ENCODE data around the gene GLO1. TPM values are rescaled to one million over a fixed set of nuclear protein-coding genes. Genes with fewer than 3 reads are reported as not detected.

The GLO1 gene
- polyA plus RNA-seq, 1 donor (not counting 4 experiments of a cell fraction or from before 2014, with no cell fraction given), result 301 TPM

DNA sequence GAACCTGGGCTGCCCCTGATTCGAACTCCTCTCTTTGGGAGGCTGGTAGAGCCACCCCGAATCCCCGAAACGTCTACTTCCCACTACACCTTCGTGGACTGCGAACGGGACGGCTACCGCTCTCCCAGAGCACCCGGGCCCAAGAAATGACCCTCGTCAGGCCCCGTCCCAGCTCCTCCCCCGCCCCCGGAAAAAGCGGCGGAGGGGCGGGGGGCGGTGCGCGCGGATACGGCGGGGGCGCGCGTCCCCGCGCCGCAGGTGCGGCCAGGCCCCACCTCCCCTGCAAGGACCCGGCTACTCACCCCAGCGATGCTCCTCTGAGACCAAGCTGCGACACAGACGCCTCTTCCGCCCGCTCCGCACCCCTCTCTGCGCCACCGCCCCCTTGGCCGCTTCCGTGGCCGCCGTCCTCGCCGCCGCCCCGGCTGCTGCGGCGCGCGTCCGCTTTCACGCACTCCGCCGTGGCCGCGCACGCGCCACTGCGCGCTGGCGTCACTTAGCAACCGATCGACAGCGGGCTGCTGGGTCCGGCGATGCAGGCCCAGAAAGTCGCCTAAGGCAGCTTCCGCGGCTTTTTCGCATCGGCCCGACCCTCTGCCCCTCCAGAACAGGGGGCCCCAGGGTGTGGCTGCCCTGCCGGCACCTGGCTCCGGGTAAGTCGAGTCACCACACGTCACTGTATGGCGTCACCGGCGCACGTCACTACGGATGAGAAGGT lies 63.3 kb downstream of the GLO1 start, which contains the start of gene BTBD9:
Gene BTBD9 (minus strand): TSS at position 432 of the 718 bp plus-strand sequence.
- Histone ChIP-seq H3K9me1 (ENCODE audit: control insufficient read depth, extremely low read depth, insufficient read depth, low read length) (no peaks in the 10 kb centered on the region), H4K20me1 (ENCODE audit: control insufficient read depth, extremely low read depth, insufficient read depth, low read length) (no peaks in the 10 kb centered on the region), H3K4me1 (ENCODE audit: control insufficient read depth, extremely low read depth, insufficient read depth, low read length) (peaks cover 11% of the 10 kb centered on the region), H3K27ac (ENCODE audit: control insufficient read depth, insufficient read depth, low read length) (peak within 1 kb of the TSS; percentile 74), H3K4me2 (ENCODE audit: control insufficient read depth, extremely low read depth, insufficient read depth, low read depth, low read length) (peak within 1 kb of the TSS; percentile 86), H3K36me3 (ENCODE audit: control insufficient read depth in 2 of 2, extremely low read depth in 1 of 2, insufficient read depth in 2 of 2, low read length in 2 of 2) (no peaks in the 10 kb centered on the region), H3K9me3 (ENCODE audit: control insufficient read depth, low read depth, low read length) (no peaks in the 10 kb centered on the region), H3K4me3 (ENCODE audit: control insufficient read depth in 2 of 3, extremely low read depth in 1 of 3, insufficient read depth in 2 of 3, low read depth in 1 of 3, low read length in 3 of 3) (peak within 1 kb of the TSS; percentile 79 to 89 (median 86)), H3K9ac (ENCODE audit: control insufficient read depth, extremely low read depth, insufficient read depth, low read length) (peak within 1 kb of the TSS; percentile 79), H2AFZ (ENCODE audit: control insufficient read depth, low read length) (peak within 1 kb of the TSS; percentile 95), H3K27me3 (ENCODE audit: control insufficient read depth, extremely low read depth, insufficient read depth, low read length) (no peaks in the 10 kb centered on the region), H3K79me2 (ENCODE audit: control insufficient read depth, insufficient read depth, low read length) (no peaks in the 10 kb centered on the region)
- DNase-seq (ENCODE audit: low read depth, low spot score), result no peak
- dilution Hi-C loops (cut with MboI; ENCODE audit: extremely low pct_ligation_motif_present, low sequenced_read_pairs), result no loop called here
- FAIRE-seq, result no peak
- TF ChIP-seq EZH2 (IDR thresholded peaks at IDR 0.05; ENCODE audit: low read length) (no peak), CTCF (optimal IDR thresholded peaks at IDR 0.05 in 1 of 3, IDR thresholded peaks at IDR 0.05 in 1 of 3, conservative IDR thresholded peaks at IDR 0.05 in 1 of 3; ENCODE audit: extremely low read depth in 1 of 3, insufficient read depth in 2 of 3, low read length in 3 of 3) (no peak)

DNA sequence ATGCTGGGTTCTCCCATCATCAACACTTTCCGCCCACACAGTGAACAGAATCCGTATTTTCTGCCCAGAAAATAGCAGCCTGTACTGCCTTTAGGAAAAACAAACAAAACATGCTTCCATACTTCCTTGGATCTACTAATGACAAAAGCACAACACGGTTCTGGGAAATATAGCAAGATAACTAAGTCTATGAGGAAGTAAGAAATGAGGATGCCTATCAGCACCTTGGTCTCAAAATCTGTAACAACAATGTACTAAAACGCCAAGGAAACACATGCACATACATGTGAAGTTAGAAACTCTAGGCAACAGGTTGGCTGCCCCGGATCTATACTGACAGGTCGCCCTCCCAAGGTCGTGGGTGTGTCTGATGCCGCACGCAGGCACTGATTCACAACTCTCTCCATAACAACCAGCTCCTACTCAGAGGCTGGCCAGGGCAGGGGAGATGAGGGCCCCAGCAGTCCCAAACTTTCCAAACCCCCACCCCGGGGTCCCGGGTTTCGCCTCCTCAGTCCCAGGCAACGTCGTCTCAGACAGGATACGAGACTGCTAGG lies 63.9 kb downstream of the GLO1 start:
- Histone ChIP-seq H3K4me1 (ENCODE audit: control insufficient read depth, extremely low read depth, insufficient read depth, low read length) (peaks cover 11% of the 10 kb centered on the region), H3K9me1 (ENCODE audit: control insufficient read depth, extremely low read depth, insufficient read depth, low read length) (no peaks in the 10 kb centered on the region), H3K27ac (ENCODE audit: control insufficient read depth, insufficient read depth, low read length) (peak overlapping the region; percentile 58), H3K27me3 (ENCODE audit: control insufficient read depth, extremely low read depth, insufficient read depth, low read length) (no peaks in the 10 kb centered on the region), H3K4me2 (ENCODE audit: control insufficient read depth, extremely low read depth, insufficient read depth, low read depth, low read length) (peak overlapping the region; percentile 86), H3K9ac (ENCODE audit: control insufficient read depth, extremely low read depth, insufficient read depth, low read length) (peak overlapping the region; percentile 79), H3K4me3 (ENCODE audit: control insufficient read depth in 2 of 3, extremely low read depth in 1 of 3, insufficient read depth in 2 of 3, low read depth in 1 of 3, low read length in 3 of 3) (peak overlapping the region; percentile 79 to 89 (median 86)), H2AFZ (ENCODE audit: control insufficient read depth, low read length) (peak overlapping the region; percentile 95), H3K9me3 (ENCODE audit: control insufficient read depth, low read depth, low read length) (no peaks in the 10 kb centered on the region), H4K20me1 (ENCODE audit: control insufficient read depth, extremely low read depth, insufficient read depth, low read length) (no peaks in the 10 kb centered on the region), H3K36me3 (ENCODE audit: control insufficient read depth in 2 of 2, extremely low read depth in 1 of 2, insufficient read depth in 2 of 2, low read length in 2 of 2) (no peaks in the 10 kb centered on the region), H3K79me2 (ENCODE audit: control insufficient read depth, insufficient read depth, low read length) (no peaks in the 10 kb centered on the region)
- dilution Hi-C loops (cut with MboI; ENCODE audit: extremely low pct_ligation_motif_present, low sequenced_read_pairs), result no loop called here
- no peak for TF ChIP-seq EZH2 (IDR thresholded peaks at IDR 0.05; ENCODE audit: low read length)
- no peak for TF ChIP-seq CTCF (optimal IDR thresholded peaks at IDR 0.05 in 1 of 3, IDR thresholded peaks at IDR 0.05 in 1 of 3, conservative IDR thresholded peaks at IDR 0.05 in 1 of 3; ENCODE audit: extremely low read depth in 1 of 3, insufficient read depth in 2 of 3, low read length in 3 of 3)
- DNase-seq (ENCODE audit: low read depth, low spot score), result no peak
- FAIRE-seq, result no peak
